Erythroblast (primary cell): ENCODE measurements around the gene KRTAP3-2.

Experiments used
- GATA1 ChIP-seq: IDR thresholded peaks from 2 replicates; pipeline ENCODE4 v1.6.1; 2011; ENCODE audit warnings: low read depth, mild to moderate bottlenecking, control low read depth, low read length, moderate library complexity
- POLR2A ChIP-seq: IDR thresholded peaks from 2 replicates; pipeline ENCODE4 v1.6.1; 2011; ENCODE audit warnings: mild to moderate bottlenecking, low read length

DNA sequence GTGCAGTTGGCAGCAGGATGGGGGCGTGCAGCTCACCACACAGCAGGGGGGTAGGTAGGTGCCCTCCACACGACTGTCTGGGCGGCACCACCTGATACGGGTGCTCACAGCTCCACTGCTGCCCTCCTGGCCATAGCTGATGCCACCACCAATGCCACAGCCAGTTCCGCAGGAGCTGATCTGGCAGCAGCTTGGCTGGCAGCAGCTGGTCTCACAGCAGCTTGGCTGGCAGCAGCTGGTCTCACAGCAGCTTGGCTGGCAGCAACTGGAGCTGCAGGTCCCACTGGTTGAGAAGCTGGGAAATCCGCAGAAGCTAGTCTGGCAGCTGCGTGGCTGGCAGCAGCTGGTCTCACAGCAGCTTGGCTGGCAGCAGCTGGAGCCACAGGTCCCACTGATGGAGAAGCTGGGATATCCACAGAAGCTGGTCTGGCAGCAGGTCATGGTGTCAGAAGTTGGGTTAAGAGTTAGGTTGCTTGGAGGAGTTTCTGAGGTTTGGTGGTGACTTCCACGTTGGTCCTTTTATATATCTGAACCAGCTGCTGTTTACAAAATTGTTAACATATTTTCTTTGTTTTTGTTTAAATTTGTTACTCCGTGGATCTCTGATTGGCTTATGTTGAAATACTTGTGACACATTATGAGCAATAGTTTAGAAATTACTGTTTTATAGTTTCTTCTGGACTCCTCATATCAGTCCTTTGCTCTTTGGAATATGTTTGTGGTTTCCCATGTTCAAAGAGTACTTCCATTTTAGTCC, 27.2 kb upstream of the KRTAP3-2 start, which contains the start of gene KRTAP1-5:
- TF ChIP-seq POLR2A (no peak), GATA1 (no peak)
